Transverse colon (tissue), 4 donors: ENCODE measurements around the gene SMARCD2. TPM values are rescaled to one million over a fixed set of nuclear protein-coding genes. Genes with fewer than 3 reads are reported as not detected.
"Not testable (repeated sequence)": the region's sequence is repeated elsewhere in the genome, so short reads cannot be mapped to it uniquely, and the experiment has no call there.

Source experiments
- DNase-seq: peaks from one replicate; pipeline ENCODE4 v3.0.0-alpha.2; 2019
- H3K27ac ChIP-seq, 4 donors: fragments of 200-600 bp; sonication (generic); 2 replicates each; pipeline ENCODE4 v1.5.1; 2016 to 2018; ENCODE audit warnings: inconsistent platforms in 4 of 4
- H3K27me3 ChIP-seq: fragments of 200-600 bp; sonication (generic); 2 replicates; pipeline ENCODE4 v1.5.1; 2017; ENCODE audit warnings: inconsistent platforms
- H3K36me3 ChIP-seq, 4 donors: fragments of 200-600 bp; sonication (generic); 2 replicates each; pipeline ENCODE4 v1.5.1; 2017 to 2019; ENCODE audit warnings: inconsistent platforms in 4 of 4
- H3K4me1 ChIP-seq, 4 donors: fragments of 200-600 bp; sonication (generic); 2 replicates each; pipeline ENCODE4 v1.5.1; 2017 to 2020; ENCODE audit warnings: inconsistent platforms in 4 of 4
- H3K4me3 ChIP-seq, 4 donors: fragments of 200-600 bp; sonication (generic); 1 replicate in 1 of 4; 2 replicates in 3 of 4; pipeline versions ENCODE4 v1.5.1 to v1.6.1; 2017 to 2019; ENCODE audit warnings: inconsistent platforms in 4 of 4
- H3K9me3 ChIP-seq, 2 donors: fragments of 200-600 bp; sonication (generic); 2 replicates each; pipeline ENCODE4 v1.5.1; 2017 to 2019; ENCODE audit warnings: inconsistent platforms in 2 of 2
- CTCF ChIP-seq, 5 experiments: fragments of 200-600 bp in 3 of 5; fragments of 450-650 bp in 2 of 5; sonication (generic) in 3 of 5; IDR thresholded peaks; 1 replicate in 2 of 5; 2 replicates in 3 of 5; pipeline ENCODE4 v1.5.1; 2016 to 2017; ENCODE audit warnings: antibody characterized with exemption in 5 of 5, inconsistent platforms in 3 of 5, mild to moderate bottlenecking in 2 of 5, moderate library complexity in 1 of 5
- EP300 ChIP-seq: sonication (generic); formaldehyde crosslinking; IDR thresholded peaks from one replicate; pipeline ENCODE4 v1.6.1; 2017; ENCODE audit warnings: antibody characterized with exemption, low read depth
- POLR2A ChIP-seq: fragments of 450-650 bp; IDR thresholded peaks from one replicate; pipeline ENCODE4 v1.6.1; 2016; ENCODE audit warnings: antibody characterized with exemption, mild to moderate bottlenecking, moderate library complexity
- POLR2AphosphoS5 ChIP-seq, 3 donors: sonication (generic); formaldehyde crosslinking; IDR thresholded peaks; one replicate each; pipeline ENCODE4 v1.6.1; 2016; ENCODE audit warnings: antibody characterized with exemption in 3 of 3
- WGBS, 2 donors: methylation state at CpG; one replicate each; pipeline ENCODE4 v1.1.5; 2018; ENCODE audit warnings: low coverage in 1 of 2; 5-methylcytosine and 5-hydroxymethylcytosine counted together
- in situ Hi-C, 4 donors: fragments of 200-750 bp; cut with MboI; loops; one replicate each; pipeline versions ENCODE4 v1.15.0 to v1.15.1; 2017; ENCODE audit warnings: low sequenced_read_pairs in 3 of 4, low pct_ligation_motif_present in 1 of 4, low pct_unique_long_range_greater_than_20kb in 1 of 4
- intact Hi-C: fragments of 100-400 bp; cut with DNase I; formaldehyde crosslinking; loops from one replicate; pipeline ENCODE4 v1.15.1; 2023; ENCODE audit warnings: low total_unique reads
- total RNA-seq, 4 donors: library from RNA; depleted of rRNA; stranded (reverse); fragments of >200 nt; gene quantifications; one replicate each; pipeline ENCODE4 v1.1.0, GENCODE V29; 2016

Gene SMARCD2
- 100 to 1,000 TPM in 3 of 4 donors, 10 to 100 TPM in 1; 99.0 to 130 (median 109) TPM for total RNA-seq

DNA sequence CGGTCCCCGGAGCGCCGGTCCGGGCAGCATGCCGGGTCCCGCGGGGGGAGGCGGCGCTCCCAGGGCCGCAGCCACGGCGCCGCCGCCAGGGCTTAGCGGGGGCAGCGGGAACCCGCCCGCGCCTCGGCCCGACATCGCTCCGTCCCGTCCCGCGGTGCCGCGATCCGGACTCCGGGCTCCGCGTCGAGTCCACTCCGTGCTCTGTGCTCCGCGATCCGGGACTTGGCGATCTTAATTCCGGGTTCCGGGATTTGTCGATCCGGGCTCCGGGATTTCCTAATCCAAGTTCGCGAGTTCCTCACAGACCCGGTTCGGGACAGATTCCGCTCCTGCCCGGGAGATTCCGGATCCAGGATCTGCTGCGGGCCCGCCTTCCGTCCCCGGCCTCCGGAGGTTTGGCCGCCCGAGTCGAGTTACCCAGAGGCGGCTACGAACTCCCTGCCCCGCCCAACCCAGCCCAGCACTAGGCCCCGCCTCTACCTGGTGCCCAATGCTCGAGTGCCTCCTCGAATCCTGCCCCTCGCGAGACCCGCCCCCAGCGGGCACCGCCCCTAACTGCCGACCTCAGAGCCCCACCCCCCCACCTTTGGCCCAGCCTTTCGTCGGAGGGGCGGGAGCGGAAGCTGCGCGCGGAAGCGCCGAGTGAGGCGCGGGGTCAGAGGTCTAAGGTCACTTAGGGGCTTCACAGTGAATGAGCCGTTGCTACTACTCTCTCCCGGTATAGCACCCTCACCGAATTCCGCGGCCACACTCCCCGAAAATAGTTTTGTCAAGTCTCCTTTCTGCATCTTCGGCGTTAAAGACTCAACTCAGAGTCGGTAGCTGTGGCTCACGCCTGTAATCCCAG lies at the start of gene SMARCD2:
SMARCD2 (minus strand) TSS at position 146 of the 847 bp plus-strand sequence; CDS start at position 135, 11 bp downstream.
- peak; percentile 99 for DNase-seq
- intact Hi-C loops (loop anchor here (10.0 kb wide), 1 partner anchor 68 kb away; the partner anchor contains the start of genes CCDC47 and DDX42), in situ Hi-C loops (no loop called here)
- 0% methylated on average over 82 of the region's 92 CpGs; no CpG with 5 or more reads in 1 of the 2 donors for WGBS, 2 donors
- no peaks in the 10 kb centered on the region for H3K9me3 ChIP-seq
- TF ChIP-seq CTCF (IDR thresholded peaks at IDR 0.05) (no peak), EP300 (no peak), POLR2A (peak; percentile 58), POLR2AphosphoS5 (IDR thresholded peaks at IDR 0.05) (peak; percentile 66 to 83 (median 68))
- no peaks in the 10 kb centered on the region for H3K36me3 ChIP-seq
- H3K27ac ChIP-seq, result peak within 1 kb of the TSS; percentile 96 to 99 (median 97)
- peak within 1 kb of the TSS; percentile 76 to 99 (median 90) for H3K4me3 ChIP-seq
- peaks cover 26 to 47% (median 42%) of the 10 kb centered on the region in 4 donors for H3K4me1 ChIP-seq
- H3K27me3 ChIP-seq, result no peaks in the 10 kb centered on the region

DNA sequence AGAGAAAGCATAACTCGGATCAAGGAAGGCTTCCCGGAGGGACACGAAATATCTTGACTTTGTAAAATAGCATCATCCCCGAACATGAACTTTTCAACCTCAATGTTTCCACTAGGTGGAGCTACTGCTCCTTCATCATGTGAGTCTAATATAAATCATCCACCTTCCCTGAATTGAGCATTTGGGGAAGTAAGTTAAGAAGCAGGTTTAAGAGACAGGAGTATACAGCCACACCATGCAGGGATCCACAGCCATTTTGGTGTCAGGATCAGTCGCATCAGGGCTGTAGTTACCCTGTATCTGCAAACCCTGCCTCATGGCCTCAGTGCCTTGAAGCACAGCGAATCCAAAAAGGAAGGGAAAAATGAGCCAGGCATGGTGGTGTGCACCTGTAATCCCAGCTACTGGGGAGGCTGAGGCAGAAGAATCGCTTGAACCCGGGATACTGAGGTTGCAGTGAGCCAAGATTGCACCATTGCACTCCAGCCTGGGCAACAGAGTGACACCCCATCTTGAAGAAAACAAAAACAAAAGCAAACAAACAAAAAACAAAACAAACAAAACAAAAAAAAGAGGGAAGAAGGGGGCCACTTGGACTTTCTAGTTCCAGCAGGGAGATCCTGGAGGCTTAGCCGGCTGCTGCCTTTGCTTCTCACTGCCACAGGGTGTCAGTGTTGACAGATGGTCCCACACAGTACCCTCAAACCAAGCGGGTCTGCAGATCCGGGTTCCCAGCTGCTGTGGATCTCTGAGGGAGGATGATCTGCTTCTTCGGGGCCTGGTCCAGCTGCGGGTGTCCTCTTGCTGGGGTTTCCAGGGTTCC lies 46.8 kb upstream of the SMARCD2 start:
- 19 to 20% methylated on average over 3 to 11 of the region's 13 CpGs for WGBS, 2 donors
- intact Hi-C loops, H3K27me3 ChIP-seq, H3K4me1 ChIP-seq, H3K4me3 ChIP-seq, H3K36me3 ChIP-seq, in situ Hi-C loops, DNase-seq, H3K27ac ChIP-seq, H3K9me3 ChIP-seq: not testable (repeated sequence)
- TF ChIP-seq CTCF (IDR thresholded peaks at IDR 0.05), result peak; percentile 17 to 43 (median 32)

- H3K27me3 ChIP-seq, intact Hi-C loops, in situ Hi-C loops, H3K4me3 ChIP-seq, DNase-seq, H3K27ac ChIP-seq, H3K36me3 ChIP-seq, H3K9me3 ChIP-seq, H3K4me1 ChIP-seq: not testable (repeated sequence)
- WGBS, 2 donors, result 76 to 94% methylated on average over 3 to 8 of the region's 11 CpGs
Measured at GRCh38 chr17:63885119-63885518, 42.6 kb upstream of the SMARCD2 start.

GRCh38 chr17:63882626-63883126 lies 40.2 kb upstream of the SMARCD2 start:
- in situ Hi-C loops, intact Hi-C loops, H3K36me3 ChIP-seq, H3K4me3 ChIP-seq, H3K4me1 ChIP-seq, DNase-seq, H3K27ac ChIP-seq, H3K9me3 ChIP-seq, H3K27me3 ChIP-seq: not testable (repeated sequence)
- 71% methylated on average over 9 of the region's 9 CpGs; no CpG with 5 or more reads in 1 of the 2 donors for WGBS, 2 donors
